Measurements from ENCODE around the gene MCTP1.

DNA sequence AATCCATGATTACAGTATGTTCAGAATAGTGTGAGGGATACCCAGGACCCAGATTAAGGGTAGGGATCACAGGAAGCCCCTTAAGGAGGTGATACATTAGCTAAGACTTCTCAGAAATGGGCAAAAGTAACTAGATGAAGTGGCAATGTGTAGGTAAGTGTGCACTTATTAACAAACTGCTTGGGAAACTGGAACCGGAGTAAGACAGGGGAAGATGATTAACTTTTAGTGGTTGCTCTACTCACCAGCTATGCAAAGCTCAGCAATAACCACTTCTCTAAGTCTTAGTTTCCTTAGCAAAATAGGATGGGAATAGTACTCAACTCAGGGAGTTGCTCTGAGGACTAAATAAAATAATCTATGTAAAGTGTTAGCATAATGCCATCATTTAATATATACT lies 182.2 kb downstream of the MCTP1 start:
- TF ChIP-seq, protein P1, sequence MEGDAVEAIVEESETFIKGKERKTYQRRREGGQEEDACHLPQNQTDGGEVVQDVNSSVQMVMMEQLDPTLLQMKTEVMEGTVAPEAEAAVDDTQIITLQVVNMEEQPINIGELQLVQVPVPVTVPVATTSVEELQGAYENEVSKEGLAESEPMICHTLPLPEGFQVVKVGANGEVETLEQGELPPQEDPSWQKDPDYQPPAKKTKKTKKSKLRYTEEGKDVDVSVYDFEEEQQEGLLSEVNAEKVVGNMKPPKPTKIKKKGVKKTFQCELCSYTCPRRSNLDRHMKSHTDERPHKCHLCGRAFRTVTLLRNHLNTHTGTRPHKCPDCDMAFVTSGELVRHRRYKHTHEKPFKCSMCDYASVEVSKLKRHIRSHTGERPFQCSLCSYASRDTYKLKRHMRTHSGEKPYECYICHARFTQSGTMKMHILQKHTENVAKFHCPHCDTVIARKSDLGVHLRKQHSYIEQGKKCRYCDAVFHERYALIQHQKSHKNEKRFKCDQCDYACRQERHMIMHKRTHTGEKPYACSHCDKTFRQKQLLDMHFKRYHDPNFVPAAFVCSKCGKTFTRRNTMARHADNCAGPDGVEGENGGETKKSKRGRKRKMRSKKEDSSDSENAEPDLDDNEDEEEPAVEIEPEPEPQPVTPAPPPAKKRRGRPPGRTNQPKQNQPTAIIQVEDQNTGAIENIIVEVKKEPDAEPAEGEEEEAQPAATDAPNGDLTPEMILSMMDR (IDR thresholded peaks at IDR 0.05 in 2 of 3, conservative IDR thresholded peaks at IDR 0.05 in 1 of 3; ENCODE audit: borderline replicate concordance in 1 of 3, insufficient read depth in 1 of 3, low read depth in 2 of 3, low read length in 2 of 3) = no peak
- TF ChIP-seq EZH2 (IDR thresholded peaks at IDR 0.05) = no peak
- TF ChIP-seq YY1 (IDR thresholded peaks at IDR 0.05; ENCODE audit: extremely low read depth, insufficient replicate concordance, low read depth, low read length) = no peak
- TF ChIP-seq RAD21 (IDR thresholded peaks at IDR 0.05; ENCODE audit: low read depth) = no peak
- no peak for TF ChIP-seq SP1 (IDR thresholded peaks at IDR 0.05; ENCODE audit: low read depth)
- TF ChIP-seq, protein P2, sequence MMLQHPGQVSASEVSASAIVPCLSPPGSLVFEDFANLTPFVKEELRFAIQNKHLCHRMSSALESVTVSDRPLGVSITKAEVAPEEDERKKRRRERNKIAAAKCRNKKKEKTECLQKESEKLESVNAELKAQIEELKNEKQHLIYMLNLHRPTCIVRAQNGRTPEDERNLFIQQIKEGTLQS (IDR thresholded peaks at IDR 0.05) = no peak
- TF ChIP-seq REST (IDR thresholded peaks at IDR 0.05; ENCODE audit: low read depth) = no peak
- no peak for TF ChIP-seq EZH2phosphoT487 (IDR thresholded peaks at IDR 0.05; ENCODE audit: borderline replicate concordance)

Measured in HCT116 (cell line).